Measurements from ENCODE around the gene CDC34. TPM values are rescaled to one million over a fixed set of nuclear protein-coding genes. Genes with fewer than 3 reads are reported as not detected.

Gene CDC34
- total RNA-seq, 1 donor from 2014 or later: 40.0 TPM

DNA sequence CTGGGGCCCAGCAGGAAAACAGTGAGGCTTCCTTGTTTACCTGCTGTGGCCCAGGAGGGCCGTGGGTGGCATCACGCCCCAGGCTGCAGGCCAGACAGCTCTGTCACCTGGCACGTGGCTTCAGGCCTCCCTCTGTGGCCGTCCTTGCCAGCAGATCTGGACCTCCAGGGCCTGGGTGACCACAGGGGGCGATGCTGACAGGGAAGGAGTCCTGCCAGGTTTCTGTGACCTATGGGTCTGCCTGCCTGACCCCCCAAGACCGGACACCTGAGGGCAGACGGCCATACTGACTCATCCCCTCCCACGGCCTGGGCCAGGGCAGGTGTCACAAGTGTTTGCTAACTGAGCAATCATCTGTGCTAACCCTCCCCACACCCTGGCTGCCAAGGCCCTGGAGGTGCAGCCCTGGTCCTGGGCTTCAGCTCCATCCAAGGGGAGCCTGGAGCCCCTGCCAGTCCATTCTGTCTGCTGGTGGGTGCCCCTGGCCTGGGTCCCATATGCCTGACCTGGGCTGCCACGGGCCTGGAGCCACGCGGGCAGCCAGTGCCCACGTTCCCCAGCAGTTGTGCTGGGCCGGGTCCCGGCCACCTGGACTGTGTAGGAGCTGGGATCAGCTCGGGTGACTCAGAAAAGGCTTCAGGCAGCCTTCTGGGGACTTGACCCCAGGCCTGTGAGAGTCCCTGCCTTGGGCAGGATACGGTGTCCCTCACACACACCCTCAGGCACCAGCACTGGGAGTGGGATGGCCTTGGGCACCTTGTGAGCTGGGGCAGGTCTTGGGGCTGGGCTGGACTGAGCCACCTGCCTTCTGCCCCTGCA is 3.7 kb downstream of the CDC34 start:
- Histone ChIP-seq H3K27me3 (ENCODE audit: low read depth) (no peaks in the 10 kb centered on the region), H3K4me1 (peaks cover 31% of the 10 kb centered on the region), H3K4me3 (no peak overlapping the region), H3K36me3 (peaks cover 40% of the 10 kb centered on the region), H3K9me3 (no peaks in the 10 kb centered on the region), H3K27ac (peak overlapping the region; percentile 33)
- DNase-seq: no peak
- TF ChIP-seq, protein P1, sequence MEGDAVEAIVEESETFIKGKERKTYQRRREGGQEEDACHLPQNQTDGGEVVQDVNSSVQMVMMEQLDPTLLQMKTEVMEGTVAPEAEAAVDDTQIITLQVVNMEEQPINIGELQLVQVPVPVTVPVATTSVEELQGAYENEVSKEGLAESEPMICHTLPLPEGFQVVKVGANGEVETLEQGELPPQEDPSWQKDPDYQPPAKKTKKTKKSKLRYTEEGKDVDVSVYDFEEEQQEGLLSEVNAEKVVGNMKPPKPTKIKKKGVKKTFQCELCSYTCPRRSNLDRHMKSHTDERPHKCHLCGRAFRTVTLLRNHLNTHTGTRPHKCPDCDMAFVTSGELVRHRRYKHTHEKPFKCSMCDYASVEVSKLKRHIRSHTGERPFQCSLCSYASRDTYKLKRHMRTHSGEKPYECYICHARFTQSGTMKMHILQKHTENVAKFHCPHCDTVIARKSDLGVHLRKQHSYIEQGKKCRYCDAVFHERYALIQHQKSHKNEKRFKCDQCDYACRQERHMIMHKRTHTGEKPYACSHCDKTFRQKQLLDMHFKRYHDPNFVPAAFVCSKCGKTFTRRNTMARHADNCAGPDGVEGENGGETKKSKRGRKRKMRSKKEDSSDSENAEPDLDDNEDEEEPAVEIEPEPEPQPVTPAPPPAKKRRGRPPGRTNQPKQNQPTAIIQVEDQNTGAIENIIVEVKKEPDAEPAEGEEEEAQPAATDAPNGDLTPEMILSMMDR (IDR thresholded peaks at IDR 0.05): no peak
- intact Hi-C loops (cut with DNase I): no loop called here
- no peak for ATAC-seq

DNA sequence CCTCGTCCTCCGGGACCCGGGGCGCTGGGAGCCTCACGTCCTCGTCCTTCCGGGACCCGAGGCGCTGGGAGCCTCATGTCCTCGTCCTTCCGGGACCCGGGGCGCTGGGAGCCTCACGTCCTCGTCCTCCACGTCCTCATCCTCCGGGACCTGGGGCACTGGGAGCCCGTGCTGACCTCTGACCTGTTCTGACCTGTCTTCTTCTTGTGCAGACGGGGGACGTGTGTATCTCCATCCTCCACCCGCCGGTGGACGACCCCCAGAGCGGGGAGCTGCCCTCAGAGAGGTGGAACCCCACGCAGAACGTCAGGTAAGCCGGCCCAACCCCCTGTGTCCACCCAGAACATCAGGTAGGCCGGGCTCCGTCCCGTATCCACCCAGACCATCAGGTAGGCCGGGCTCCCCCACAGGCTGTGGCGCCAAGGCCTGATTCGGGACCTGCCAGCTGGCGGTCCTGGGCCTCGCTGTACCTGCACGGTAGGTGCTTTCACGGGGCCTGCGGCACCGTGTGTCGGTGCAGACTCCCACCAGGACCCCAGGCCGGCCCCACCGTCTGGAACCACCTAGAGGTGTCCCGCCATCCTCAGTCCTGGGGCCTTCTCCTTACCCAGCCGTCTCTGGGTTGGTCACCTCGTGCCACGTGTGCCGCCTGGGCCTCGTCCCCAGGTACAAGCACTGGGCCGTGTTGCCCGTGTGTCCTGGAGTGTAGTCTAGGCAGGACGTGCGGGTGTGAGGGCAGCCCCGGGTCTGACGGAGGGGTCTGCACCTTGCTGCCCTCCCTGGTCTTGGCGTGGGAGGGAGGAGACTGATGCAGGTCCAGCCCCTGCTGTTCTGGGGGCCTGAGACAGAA is 4.7 kb downstream of the CDC34 start:
- TF ChIP-seq, protein P1 (IDR thresholded peaks at IDR 0.05): no peak
- Histone ChIP-seq H3K27ac (peak overlapping the region; percentile 24), H3K4me3 (no peak overlapping the region), H3K9me3 (no peaks in the 10 kb centered on the region), H3K4me1 (peaks cover 26% of the 10 kb centered on the region), H3K27me3 (ENCODE audit: low read depth) (no peaks in the 10 kb centered on the region), H3K36me3 (peaks cover 45% of the 10 kb centered on the region)
- no peak for DNase-seq
- intact Hi-C loops (cut with DNase I): no loop called here
- no peak for ATAC-seq

DNA sequence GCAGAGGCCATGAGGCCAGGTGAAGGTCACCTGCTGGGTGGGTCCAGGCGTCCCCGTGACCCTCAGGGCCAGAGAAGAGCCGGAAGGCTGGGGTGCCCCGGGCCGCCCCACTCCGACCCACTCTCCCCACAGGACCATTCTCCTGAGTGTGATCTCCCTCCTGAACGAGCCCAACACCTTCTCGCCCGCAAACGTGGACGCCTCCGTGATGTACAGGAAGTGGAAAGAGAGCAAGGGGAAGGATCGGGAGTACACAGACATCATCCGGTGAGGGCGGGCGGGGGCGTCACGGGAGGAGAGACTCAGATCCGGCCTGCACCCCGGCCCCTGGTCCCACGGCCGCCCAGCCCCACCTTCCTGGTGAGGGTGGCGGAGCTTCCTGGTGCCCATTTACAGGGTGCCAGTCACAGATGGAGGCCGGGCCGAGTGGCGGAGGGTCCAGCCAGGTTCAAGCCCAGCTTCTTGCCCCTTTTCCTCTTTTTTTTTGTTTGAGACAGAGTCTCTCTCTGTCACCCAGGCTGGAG is 5.4 kb downstream of the CDC34 start:
- ATAC-seq (no peak), DNase-seq (no peak)
- peaks cover 52% of the 10 kb centered on the region for H3K36me3 ChIP-seq
- no peak overlapping the region for H3K4me3 ChIP-seq
- intact Hi-C loops (cut with DNase I): no loop called here
- TF ChIP-seq, protein P1 (IDR thresholded peaks at IDR 0.05): no peak
- no peaks in the 10 kb centered on the region for H3K27me3 ChIP-seq (ENCODE audit: low read depth)
- H3K27ac ChIP-seq: peak overlapping the region; percentile 24
- peaks cover 26% of the 10 kb centered on the region for H3K4me1 ChIP-seq
- no peaks in the 10 kb centered on the region for H3K9me3 ChIP-seq

DNA sequence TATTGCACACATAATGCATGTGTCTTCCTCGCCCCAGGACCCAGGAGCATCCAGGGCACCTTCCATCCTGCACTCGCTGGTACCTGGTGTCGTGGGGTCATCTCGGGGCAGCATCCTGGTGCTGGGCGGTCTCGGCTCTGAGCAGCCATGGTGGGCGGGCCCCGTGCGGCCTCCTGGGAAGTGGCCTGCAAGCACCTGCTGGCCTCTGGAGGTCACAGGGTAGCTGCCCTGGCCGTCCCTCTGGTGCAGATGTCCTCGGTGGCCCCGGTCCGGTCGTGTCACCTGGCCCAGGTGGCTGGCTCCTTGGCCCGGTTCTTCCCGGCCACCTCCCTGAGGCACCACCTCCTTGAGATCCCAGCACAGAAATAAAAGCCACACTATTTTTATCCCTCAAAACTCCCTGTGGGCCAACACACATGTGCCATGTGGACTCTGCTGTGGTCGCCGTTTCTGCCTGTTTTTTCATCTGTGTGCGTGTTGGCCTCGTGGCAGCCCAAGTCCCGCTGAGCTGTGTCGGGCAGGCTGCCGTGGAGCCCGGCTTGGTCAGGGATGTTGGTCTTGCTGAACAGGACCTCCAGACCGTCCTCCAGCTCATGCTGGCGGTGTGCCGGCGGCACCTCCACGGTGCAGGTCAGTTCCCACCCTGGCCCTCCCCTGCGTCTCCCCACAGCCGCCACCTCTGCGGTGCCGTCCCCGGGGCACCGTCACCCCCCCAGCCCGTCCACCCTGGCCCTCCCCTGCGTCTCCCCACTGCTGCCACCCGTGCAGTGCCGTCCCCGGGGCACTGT is 7.3 kb downstream of the CDC34 start:
- TF ChIP-seq, protein P1 (IDR thresholded peaks at IDR 0.05): no peak
- intact Hi-C loops (cut with DNase I): no loop called here
- DNase-seq: no peak

More for the DNA sequence above, 7.3 kb downstream of the CDC34 start:
- Histone ChIP-seq H3K27me3 (ENCODE audit: low read depth) (no peaks in the 10 kb centered on the region), H3K4me1 (peaks cover 16% of the 10 kb centered on the region), H3K4me3 (no peak overlapping the region), H3K27ac (no peak overlapping the region), H3K36me3 (peaks cover 61% of the 10 kb centered on the region), H3K9me3 (no peaks in the 10 kb centered on the region)
- ATAC-seq: no peak

All from lower lobe of right lung (tissue), 2 donors.